PC-9 (cell line): ENCODE data around the gene MME.

Experiments
- CTCF ChIP-seq: fragments of 200-600 bp; sonication (generic); conservative IDR thresholded peaks from 2 replicates; pipeline ENCODE4 v1.6.1; 2017; ENCODE audit warnings: mixed run types, antibody characterized with exemption, mild to moderate bottlenecking, moderate library complexity
- EZH2 ChIP-seq: fragments of 200-600 bp; sonication (generic); IDR thresholded peaks from 2 replicates; pipeline ENCODE4 v1.8.0; 2017; ENCODE audit warnings: antibody characterized with exemption, low read depth

DNA sequence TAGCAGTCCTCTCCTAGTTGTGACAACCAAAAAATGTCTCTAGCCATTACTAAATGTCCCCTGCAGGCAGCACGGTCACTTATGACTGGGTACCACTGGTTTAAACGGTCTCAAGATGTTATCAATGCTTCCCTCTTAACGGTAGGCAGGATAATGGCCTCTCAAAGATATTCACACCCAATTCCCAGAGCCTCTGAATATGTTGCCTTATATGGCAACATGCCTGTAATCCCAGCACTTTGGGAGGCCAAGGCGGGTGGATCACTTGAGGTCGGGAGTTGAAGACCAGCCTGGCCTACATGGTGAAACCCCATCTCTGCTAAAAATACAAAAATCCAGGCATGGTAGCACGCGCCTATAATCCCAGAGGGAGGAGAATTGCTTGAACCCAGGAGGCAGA, 9.4 kb downstream of the MME start:
- no peak for TF ChIP-seq CTCF
- TF ChIP-seq EZH2, result no peak
